ENCODE measurements around the gene ADGRG3.

GRCh38 chr16:57680842-57681375 lies 12.8 kb downstream of the ADGRG3 start:
- TF ChIP-seq CTCF (IDR thresholded peaks at IDR 0.05) (no peak), POLR2A (IDR thresholded peaks at IDR 0.05) (no peak)
